HK-2 (cell line): ENCODE results near the gene ALOXE3.
A peak's percentile ranks its signal among the peaks of the same experiment; 100 is the strongest.

Experiments used
- DNase-seq: peaks from one replicate; pipeline ENCODE4 v3.0.0-alpha.2; 2018; ENCODE audit not compliant: unreplicated experiment

The ALOXE3 gene

DNA sequence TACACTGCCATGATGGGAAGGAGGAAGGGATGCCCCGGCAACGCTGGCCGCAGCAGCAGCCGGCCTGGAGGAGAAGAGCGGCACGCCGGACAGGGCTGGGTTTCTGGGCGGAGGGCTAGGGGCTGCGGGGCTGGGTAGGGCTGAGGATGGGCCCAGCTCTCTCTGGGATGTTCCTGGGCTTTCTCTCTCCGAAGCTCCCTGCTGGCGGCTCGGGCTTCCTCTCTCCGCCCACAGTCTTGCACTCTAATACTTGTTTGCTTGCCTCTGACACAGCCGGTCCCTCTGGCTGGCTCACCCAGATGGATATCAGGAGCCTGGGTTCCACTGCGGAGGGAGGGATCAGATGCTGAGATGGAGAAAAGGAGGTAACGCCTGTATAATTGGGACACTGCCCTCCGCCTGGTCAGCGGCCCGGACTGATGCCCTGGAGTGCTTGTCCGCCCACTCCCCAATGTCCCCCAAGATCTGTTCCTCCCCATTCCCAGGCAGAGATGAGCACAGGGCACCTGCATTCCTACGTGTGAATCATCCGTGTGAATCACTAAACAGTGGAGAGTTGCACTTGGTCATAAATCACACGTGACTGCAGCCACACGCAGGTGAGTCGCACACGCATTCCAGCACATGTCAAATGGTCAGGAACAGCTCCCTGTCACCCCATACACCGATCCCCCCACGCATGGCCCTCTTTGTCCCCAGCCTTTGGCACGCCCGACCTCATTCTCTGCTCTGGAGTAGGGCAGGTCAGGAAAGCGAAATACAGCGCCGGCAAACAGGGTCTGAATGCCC lies at the start of gene ALOXE3:
Gene ALOXE3, minus strand, starts transcription at position 535 of the 789 bp plus-strand sequence. Its CDS starts 524 bp downstream, at position 11.
- peak; percentile 68 for DNase-seq

DNA sequence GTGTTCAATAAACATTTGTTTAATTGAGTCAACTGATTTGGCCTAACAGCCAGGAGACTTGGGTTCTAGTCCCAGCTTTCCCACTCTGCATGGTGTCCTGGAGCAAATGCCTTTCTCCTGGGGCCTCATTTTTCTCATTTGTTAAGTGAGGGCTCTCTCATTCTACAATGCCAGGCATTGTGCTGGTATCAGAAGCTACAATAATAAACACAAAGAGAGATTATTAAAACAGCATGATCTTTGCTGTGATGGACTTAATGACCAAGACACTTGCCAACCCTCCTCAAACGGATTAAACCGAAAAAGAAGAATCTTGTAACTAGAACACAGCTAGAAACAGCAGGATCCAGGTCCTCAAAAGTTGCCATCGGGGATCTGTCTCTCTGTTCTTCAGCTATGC lies 49.2 kb upstream of the ALOXE3 start:
- no peak for DNase-seq

DNA sequence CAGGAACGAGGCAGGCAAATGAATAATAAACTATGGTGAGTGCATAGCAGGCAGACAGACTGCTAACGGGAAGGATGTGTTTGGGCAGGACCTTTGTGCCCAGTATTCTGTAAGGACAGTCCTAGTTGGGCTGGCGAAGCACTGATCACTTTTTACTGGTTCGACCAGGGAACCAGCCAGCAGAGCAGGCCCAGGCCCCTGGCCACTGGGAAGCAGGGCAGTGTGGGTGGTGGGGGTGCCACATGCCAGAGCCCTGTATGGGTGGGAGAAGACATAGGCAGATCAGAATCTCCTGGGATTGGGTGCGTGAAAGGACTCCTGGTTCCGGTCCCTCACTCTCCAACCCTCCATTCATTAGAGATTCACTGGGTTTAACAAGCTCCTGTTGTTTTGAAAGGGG lies 48.4 kb upstream of the ALOXE3 start:
- no peak for DNase-seq

DNA sequence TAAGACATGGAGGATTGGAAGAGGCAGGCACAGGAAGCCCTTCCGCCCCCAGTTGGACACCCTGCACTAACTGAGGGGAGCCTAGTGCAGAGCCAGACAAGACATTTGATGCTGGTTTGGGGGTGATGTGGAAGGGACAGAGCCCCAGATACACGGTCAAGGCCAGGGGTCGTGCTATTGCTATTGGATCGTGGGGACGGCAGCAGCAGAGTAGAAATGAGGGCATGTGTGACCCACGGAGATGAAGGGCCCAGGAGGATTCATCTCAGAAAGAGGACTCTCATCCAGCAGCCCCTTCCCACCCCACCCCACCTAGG lies 46.5 kb upstream of the ALOXE3 start:
- DNase-seq: no peak

DNA sequence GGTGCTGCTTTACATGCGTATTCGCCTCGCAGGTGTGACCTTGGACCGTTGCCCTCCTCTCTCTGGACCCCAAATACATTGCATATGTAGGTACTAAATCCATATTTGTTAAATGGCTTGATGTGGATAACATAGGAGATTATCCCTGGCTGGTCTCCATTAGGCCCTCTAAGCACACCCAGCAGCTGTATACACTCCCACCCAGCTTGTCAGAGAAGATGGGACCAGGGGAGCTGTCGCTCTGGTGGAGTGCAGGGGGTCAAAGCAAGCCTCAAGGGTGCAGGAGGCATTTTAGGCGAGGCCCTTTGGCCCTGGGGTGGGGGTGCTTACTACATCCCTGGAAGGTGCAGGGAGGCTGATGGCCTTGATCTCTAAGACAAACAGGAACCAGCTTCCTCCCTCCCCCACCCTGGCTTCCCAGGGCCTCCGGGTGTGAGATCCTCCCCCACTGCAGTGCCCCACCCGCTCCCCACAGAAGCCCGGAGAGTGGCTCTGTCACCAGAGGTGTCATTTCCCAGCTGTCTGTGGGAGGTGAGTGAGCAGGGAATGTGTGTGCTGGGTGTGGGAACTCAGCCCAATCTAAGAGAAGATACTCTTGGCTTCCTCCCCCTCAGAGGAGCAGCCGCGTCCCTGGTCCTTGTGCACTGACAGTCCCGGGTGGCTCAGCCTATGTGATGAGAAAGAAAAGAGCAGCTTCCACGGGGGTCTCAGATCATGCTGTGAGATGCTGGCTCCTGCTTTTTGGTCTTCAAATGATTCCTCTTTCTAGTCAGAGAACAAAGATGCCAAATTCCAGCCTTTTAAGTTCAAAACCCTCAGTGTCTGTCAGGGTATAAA lies 45.9 kb upstream of the ALOXE3 start:
- DNase-seq: peak; percentile 61

DNA sequence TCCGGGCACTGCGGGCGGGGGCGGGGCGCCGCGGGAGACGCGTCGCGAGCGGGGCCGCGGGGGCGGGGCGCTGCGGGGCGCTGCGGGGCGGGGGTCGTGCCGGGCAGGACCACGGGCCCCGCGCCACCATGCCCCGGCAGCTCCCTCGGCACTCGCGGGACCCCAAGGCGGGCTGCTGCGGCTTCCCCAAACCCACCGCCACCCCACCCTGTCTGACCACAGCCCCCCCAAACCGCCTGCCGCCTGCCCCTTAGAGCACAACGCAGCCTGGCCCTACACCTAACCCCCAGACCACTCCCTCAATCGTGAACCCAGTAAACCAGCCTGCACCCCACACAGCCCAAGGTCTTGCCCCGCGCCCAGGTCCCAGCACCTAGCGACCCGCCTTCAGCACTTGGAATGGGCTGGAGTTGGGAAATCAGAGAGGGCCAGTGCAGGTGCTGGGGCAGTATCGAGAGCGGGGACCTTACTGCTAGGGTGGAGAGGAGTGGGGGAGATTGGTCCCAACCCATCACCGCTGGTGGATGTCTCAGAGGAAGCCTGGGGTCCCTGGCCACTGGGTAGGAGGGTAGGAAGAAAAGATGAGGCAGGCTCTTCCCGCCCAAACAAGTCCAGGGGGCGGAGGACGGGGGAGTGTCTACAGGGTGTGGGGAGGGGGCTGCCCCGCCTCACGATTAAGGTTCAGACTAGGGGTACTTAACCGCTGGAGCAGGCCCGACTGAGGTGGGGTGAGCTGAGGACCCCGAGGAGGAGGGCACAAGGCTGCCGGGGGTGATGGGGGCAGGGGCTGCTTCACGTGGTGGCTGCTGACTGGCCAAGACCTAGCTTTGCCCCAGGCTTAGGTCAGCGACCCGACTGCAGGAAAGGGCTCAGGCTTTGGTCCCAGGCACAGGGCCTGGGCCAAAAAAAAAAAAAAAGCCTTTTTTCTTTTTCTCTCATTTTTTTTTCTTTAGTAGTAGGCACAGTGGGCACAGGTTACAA lies 45.0 kb upstream of the ALOXE3 start:
- no peak for DNase-seq

DNA sequence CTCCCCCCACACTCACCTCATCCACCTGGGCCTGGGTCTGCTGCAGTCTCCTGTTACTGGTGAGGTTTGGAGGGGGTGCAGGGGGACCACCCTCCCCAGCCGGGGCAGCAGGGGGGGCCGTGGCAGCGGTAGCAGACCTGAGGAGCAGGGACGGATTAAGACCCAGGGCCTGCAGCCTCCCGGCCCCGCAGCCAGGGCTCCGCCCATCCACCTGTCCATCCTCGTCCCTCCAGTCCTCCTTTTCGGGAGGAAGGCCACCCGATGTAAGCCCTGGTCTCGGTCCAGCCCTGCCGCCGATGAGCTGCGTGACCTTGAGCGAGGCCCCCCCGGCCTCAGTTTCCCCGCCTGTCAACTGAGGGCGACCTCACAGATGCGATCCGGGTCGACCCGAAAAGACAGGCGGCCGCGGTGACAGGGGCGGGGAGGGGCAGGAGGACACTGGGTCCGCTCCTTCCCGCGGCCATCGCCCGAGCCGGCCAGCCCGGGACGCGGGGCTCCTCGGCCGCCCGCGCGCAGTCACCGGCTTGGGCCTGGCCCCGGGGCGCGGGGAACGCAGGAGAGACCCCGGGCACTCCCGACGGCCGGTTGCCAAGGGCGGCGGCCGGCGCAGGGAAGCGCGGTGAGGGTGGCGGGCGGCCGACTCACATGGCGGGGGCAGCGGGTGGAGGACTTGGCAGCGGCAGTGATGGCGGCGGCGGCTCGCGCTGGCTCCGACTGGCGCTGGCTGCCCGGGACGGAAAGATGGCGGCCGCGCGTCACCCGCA lies 44.1 kb upstream of the ALOXE3 start, which contains the start of gene VAMP2:
Gene VAMP2, minus strand, starts transcription at position 716 of the 764 bp plus-strand sequence. Its CDS starts 69 bp downstream, at position 647.
- peak; percentile 54 for DNase-seq

DNA sequence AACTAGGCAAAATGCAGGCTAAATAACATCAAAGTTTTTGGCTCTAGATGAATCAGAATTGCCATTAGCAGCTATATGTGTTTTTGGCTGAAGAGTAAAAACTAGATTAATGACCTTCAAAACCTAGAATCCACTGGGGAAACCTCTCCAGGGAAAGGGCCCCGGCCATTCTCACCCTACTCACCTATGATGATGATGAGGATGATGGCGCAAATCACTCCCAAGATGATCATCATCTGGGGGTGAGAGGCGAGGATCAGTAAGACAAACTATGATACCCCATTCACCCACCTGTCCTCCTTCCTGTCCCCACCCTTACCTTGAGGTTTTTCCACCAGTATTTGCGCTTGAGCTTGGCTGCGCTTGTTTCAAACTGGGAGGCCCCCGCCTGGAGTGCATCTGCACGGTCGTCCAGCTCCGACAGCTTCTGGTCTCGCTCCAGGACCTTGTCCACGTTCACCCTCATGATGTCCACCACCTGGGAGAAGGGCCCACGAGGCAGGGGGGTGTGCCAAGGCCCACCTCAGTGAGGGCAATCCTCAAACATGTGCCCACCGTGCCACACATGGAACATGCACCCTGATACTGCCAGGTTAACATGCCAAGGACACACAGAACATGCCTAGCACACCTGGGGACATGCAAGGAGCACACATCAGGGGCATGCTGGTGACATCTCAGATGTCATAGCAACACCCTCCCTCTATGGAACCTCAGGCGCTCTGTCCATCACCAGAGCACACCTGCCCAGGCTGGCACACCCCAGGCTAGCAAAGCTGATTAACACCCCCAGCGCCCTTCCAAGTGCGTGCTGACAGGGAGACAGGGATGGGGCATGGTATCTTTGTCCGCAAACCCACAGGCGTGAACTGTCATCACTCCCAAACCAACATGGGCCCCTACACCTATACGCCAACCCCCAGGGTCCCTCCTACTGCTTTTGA lies 43.2 kb upstream of the ALOXE3 start:
- DNase-seq: no peak

DNA sequence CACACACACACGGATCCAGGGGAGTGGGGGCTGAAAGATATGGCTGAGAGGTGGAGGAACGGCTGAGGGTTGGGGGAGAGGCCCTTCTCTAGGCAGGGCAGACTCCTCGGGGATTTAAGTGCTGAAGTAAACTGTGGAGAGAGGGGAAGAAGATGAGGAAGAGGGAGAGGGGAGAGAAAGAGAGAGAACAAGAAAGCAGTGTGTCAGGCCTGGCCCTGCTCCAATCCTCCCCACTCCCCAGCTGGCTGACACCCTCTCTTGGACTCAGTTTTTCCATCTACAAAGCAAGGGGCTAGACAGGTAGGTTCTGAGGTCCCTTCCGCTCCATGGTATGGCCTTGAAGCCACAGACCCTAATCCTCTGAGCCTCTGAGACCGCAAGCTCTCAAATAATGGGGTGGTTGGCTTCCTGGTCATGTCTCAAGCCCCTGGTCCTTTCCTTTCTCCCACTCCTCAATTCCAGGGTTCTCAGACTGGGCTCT lies 42.5 kb upstream of the ALOXE3 start:
- DNase-seq: no peak

DNA sequence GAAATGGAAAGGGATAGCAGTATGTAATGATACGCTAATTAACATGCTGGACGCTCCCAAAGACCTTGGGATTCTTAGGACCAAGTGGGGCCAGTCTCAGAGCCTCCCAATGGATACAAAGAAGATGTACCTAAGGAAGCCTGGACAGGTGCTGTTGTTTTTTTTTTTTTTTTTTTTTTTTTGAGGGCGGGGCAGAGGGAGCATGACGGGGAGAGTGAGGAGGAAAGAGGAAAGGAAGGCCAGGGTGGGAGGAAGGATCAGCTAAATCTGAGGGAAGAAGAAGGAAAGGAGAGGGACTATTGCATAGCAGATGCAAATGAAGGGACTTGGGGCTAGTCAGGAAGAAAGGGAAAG lies 41.9 kb upstream of the ALOXE3 start:
- no peak for DNase-seq

DNA sequence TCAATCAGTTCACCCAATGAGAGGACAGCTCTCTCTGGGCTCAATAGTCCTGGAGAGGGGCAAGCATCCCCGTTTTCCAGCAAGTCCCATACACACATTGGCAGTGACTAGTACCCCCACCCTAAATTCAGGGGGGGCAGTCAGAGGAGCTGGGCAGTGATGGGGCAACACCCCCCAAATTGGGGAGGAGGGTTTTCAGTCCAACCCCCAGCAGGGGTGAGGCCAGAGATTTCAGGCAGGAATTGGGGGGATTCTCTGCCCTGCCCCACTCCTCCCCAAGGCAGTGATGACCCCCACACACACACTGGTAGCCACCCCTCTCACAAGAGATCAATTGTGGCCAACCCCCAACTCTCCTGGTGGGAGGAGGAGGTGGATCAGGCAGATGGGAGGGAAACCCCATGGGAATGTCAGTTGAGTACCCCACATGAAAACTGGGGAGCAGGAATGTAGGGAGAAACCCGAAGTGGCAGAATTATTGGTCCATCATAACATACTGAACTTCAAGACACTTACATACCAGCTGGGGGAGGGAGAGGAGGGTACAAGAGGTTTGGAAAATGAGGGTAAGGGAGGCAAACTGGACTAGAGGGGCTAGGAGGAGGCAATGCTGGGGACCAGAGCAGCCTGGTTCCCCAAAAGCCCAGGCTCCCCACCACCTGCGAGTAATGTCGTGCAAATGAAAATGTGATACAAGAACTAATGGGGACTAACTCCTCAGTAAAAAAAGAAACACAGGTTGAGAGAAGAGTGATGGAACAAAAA lies 41.3 kb upstream of the ALOXE3 start:
- no peak for DNase-seq

DNA sequence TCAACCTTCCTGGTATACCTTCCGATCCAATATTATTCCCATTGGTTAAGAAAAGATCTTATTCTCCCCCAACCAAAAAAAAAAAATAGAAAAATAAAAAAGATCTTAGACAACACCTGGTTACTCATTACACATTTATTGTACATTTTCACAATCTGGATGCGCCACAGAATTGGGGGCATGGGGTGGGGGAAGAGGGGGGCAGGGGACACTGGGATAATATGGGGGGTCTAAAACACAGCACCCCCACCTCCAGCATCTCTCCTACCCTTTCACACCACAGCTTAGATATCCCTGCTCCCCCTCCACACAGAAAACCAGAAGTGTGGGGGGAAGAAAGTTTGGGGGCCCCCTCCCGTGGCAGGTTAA lies 40.7 kb upstream of the ALOXE3 start:
- no peak for DNase-seq

DNA sequence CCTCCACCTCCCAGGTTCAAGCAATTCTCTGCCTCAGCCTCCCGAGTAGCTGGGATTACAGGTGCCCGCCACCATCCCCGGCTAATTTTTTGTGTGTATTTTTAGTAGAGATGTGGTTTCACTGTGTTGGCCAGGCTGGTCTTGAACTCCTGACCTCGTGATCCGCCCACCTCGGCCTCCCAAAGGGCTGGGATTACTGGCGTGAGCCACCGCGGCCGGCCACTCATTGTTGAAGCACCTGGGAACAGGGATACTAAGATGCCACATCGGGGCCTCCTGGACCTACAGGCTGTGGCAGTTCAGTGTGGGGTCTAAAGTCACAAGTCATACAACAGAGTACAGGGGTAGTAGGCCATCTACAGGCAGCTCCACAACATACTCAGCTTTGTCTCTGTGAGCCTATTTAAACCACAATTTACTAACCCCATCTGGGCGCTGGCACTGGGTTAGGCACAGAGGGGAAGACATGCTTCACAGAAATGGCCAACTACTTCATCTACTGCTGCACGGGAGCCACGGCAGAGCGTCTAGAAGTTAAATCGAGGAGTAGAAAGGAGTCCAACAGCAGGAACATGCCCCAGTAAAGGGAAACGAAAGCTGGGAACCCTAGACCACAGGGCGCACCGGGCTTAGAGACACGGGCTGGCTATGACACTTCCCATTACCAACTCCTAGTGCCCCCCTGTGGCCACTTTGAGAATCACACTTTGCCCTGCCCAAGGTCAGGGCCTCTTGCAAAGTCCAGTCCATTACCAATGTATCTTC lies 40.1 kb upstream of the ALOXE3 start:
- DNase-seq: peak; percentile 90

DNA sequence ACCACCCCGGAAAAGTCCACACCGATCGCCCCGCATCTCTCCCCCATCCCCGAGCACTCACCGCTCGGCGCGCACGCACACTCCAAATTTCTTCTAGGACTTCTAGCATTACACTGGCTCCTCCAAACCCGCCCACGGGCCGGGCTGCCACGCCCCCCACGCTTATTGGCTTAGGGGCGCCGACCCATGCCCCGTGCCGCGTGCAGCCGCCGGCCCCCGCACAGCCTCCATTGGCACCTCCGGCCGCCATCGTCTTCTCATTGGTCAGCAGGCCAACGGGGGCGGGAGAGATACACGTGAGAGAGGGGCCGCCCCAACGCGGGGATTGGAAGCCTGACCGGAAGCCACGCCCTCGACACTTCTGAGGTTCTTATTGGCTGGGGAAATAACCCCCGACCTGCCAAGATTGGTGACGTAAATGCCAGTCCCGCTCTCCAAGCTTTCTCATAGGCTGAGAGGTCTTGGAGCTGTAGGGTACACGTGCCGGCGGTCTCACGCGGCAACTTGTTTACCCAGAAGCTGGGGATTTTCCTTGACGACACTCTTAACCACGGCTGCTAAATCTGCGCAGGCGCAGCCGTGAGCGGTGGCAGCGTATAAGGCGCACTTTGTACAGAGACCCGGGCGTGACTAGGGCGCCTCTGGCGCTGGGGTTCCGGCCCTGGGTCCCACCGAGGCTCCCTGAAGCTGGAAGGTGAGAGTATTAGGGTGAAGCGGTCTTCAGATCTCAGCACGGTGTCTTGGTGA lies 38.1 kb upstream of the ALOXE3 start:
- DNase-seq: peak; percentile 100

DNA sequence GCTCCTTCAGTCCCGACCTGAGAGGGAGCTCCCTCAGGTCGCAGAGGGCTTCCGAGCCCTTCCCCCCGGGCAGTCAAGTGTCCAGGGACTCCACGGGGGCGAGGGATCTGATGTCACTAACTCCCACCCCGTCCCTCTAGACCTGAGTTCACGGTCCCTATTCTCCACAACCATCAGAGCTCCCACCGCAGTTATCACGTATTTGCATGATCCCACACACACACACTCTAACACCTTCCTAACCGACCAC lies 37.6 kb upstream of the ALOXE3 start:
- no peak for DNase-seq

DNA sequence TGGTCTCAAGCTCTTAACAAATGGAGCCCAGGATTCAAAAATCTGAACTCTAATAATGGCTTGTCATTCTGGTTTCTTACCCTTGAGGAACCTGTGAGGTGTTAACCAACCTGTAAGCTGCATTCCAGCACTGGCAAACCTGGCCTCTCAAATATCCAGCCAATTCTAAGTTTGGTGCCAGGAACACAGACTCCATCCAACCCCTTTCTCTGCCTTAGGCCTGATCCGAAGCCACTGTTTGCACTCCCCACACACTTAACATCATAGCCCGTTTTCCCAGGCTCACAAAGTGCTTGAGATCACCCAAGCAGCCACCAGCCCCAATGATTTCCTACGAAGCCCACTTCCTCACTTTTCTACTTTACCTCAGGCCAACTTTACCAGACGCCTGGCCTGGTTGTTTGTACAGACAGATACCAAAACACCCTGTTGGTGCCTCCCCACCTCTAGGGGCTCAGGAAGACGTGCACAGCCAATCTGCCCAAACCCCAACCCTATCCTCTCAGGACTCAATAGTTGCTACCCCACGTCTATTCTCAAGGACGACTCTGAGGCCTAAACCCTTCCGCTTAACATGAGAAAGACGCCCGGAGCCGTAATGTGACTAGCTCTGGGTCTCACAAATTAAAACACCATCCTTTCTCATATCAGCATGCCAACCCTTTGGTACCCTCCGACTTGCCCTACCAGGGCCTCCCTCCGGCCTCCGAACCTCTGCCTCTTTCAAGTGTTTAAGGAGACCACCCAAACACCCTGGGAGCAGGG lies 37.1 kb upstream of the ALOXE3 start:
- no peak for DNase-seq

DNA sequence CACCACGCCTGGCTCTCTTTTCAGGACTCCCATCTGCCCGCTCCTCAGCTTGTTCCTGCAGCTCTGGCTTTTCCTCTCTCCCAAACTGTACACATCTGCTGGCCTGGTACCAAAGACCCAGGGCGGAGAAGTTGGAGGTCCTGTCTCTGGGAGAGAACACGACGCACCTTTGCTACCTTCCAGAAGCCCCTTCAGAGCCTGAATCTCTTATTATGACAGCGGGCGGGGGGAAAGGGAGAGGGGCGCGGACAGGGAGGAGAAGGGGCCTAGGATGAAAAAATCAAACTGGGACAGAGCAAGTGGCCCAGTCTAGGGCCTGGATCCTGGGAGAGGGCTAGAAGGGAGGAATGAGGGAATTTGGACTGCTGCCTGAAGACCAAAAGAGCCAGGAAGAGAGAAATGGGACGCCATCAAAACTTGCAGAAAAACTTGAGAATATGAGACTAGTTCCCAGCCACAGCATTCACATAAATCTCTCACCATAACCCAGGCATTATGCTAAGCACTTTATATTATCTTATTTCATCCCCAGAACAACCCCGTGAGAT lies 36.4 kb upstream of the ALOXE3 start:
- DNase-seq: no peak
